LoVo (cell line): Measurements from ENCODE around the gene SLC38A10.

Experiments
- DNase-seq: peaks from one replicate; pipeline ENCODE4 v3.0.0-alpha.2; 2016; ENCODE audit warnings: low spot score

The SLC38A10 gene

DNA sequence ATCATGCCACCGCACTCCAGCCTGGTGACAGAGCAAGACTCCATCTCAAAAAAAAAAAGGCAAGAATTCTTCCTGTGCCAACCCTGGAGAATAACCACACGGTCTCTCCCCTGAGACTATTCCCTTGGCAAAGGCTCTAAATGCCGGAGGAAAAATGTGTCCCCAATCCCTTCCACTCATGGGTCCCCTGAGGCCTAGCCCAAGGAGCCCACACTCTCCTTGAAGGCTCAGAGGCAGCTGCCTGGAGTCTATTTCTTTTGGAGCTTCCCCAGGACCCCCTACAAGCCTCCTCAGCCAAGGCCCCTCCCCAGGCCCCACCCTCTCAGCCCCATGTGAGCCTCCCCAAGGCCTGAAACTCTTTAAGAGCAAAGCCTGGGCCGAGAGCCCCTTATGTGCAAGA is 88.9 kb downstream of the SLC38A10 start:
- no peak for DNase-seq

DNA sequence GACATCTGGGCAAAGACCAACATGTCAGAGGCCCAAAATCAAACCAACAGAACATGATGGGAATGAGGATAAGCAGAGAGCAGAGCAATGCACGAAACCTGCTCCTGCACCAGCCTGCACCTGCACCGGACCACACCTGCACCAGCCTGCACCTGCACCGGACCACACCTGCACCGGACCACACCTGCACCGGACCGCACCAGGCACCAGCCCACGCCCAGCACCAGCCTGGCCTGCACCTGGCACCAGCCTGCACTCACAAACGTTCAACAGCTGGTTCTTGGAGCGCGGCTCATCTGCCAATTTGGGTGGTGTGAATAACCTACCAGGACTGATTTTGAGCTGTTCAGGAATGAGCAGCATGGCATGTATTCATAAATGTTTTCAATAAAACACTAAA is 90.5 kb downstream of the SLC38A10 start:
- no peak for DNase-seq

- no peak for DNase-seq
Observed at GRCh38 chr17:81203136-81203535, 92.0 kb downstream of the SLC38A10 start.

- no peak for DNase-seq
Observed at GRCh38 chr17:81202318-81202717, 92.8 kb downstream of the SLC38A10 start.

DNA sequence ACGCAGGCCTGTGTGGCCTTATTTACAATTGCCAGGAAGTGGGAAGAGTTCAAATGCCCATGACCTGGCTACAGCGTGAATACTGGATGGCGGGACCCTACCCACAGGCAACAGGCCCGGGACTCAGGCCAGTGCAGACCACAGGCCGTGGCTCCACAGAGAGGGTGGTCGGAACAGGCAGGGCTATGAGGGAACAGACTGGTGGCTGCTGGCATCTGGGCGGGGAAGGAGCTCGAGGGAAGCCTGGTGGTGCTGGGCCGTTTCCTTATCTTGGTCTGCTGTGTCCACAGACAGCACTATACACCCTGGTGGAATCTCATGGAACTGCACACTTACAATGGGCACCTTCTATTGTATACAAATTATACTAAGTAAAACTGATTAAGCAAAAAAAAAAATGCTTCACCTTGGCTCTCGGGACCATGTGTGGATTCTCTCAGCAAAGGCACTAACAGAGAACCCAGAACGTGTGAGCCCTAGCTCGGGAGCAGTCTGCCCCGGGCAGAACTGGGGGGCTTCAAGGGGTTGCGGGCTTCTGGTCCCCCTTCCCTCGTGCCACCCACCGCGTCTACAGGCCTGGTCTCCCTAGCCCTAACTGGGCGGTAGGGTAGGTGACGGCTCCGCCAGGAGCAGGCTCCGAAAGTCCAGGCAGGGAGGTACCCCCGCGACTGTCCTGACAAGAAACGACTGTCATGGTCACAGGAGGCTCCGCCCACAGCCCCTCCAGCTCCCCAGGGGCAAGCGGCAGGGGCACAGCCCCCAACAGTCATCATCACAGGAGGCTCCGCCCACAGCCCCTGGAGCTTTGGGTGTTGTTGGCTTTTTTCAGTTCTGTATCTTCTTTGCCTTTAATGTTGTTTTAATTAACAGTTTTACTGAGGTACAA is 94.2 kb downstream of the SLC38A10 start:
- DNase-seq: peak; percentile 32

DNA sequence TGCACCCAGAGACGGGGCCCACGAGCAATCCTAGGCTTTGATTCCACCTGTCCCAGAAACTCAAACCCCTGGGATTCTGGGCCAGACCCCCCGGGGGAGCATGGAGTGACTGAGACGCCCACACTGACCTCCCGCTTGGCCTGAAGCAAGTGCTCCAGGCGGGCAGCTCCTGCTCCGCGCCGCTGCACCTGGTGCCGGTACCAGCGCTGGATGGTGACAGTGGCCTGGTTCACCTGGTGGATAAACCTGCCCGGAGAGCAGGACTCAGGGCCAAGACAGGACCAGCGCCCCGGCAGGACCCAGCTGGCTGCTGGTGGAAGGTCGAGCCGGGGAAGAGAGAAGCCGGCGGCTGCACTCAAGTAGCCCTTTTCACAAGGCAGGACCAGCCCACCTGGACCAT is 94.9 kb downstream of the SLC38A10 start:
- no peak for DNase-seq

DNA sequence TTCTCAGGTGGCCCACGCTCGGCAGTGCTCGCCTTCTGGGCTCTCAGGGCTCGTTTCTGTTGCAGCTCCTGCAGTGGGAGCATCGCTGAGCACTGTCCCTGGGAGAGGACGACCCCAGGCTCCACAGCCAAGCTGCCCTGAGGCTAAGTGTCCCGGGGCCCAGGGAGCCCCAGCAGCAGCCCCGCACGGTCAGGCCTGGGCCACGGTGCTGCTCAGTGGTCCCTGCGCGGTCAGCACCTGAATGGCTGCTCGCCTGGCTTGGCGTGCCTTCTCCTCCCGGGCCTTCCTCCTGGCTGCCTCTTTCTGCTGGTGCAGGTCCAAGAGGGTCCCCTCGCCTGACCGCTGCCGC is 95.7 kb downstream of the SLC38A10 start:
- DNase-seq: no peak

DNA sequence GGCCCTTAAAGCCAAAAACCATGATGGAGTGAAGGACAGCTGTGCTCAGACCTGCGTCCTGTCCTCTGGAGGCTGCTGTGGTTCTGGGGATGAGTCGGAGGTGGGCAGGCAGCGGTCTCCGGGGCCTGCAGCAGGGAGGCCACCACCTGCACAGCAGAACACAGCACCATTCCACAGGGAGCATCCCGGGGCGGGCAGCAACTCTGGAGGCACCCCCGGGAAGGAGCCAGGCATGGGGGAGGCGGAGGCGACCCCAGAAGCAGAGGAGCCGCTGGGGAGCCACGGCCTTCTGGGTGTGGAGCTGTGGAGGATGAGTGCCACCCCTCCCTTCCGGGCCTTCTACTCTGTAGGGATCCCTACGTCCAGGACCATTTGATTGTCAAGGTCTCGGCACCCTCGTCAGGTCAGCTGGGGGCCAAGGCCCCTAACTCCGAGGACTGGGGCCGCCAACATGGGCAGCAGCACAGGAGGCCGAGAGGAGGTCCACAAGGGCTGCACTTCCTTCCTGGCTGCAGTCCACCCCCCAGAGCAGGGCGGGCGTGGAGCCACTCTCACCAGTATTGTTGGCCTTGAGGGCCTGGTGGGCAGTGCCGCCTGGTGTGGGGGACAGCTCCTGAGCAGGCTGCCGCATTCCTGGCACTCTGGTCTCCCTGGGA is 96.2 kb downstream of the SLC38A10 start:
- no peak for DNase-seq

- no peak for DNase-seq
Observed at GRCh38 chr17:81197831-81198490, 97.1 kb downstream of the SLC38A10 start.

GRCh38 chr17:81197409-81197795 is 97.7 kb downstream of the SLC38A10 start:
- DNase-seq: no peak

GRCh38 chr17:81196505-81197408 is 98.3 kb downstream of the SLC38A10 start:
- DNase-seq: no peak

- DNase-seq: no peak
Observed at GRCh38 chr17:81195941-81196495, 99.1 kb downstream of the SLC38A10 start.
